GM13976 (cell line): ENCODE results near the gene TUBGCP6.

Source experiments
- DNase-seq: peaks from one replicate; pipeline ENCODE4 v3.0.0; 2012; ENCODE audit warnings: low spot score
- in situ Hi-C: fragments of 300-500 bp; cut with MboI; formaldehyde crosslinking; loops from one replicate; pipeline ENCODE4 v1.12.0; 2022; ENCODE audit warnings: low sequenced_read_pairs, mixed read lengths, inconsistent platforms; ENCODE audit not compliant: unreplicated experiment
- TF ChIP-seq, protein P1 (sequence below): IDR thresholded peaks from 2 replicates; pipeline ENCODE4 v1.5.1; 2012; ENCODE audit warnings: borderline replicate concordance, mild to moderate bottlenecking; ENCODE audit not compliant: insufficient read depth; ENCODE audit errors: extremely low read depth, missing control alignments, control extremely low read depth

TUBGCP6 gene, protein sequence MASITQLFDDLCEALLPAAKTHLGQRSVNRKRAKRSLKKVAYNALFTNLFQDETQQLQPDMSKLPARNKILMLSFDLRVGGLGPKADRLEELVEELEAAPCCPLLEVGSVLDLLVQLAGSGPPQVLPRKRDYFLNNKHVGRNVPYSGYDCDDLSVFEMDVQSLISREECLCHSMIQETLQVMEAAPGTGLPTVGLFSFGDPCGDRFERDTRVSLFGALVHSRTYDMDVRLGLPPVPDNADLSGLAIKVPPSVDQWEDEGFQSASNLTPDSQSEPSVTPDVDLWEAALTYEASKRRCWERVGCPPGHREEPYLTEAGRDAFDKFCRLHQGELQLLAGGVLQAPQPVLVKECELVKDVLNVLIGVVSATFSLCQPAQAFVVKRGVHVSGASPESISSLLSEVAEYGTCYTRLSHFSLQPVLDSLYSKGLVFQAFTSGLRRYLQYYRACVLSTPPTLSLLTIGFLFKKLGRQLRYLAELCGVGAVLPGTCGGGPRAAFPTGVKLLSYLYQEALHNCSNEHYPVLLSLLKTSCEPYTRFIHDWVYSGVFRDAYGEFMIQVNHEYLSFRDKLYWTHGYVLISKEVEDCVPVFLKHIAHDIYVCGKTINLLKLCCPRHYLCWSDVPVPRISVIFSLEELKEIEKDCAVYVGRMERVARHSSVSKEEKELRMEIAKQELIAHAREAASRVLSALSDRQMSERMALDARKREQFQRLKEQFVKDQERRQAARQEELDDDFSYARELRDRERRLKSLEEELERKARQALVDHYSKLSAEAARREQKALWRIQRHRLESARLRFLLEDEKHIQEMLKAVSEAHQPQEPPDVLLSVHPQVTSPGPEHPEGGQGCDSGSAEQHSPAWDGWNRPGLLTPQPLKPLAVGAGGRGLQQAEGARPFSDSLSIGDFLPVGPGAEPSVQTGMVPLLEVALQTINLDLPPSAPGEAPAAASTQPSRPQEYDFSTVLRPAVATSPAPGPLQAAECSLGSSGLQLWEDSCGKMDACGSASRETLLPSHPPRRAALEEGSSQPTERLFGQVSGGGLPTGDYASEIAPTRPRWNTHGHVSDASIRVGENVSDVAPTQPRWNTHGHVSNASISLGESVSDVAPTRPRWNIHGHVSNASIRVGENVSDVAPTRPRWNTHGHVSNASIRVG (N-terminal part only)

DNA sequence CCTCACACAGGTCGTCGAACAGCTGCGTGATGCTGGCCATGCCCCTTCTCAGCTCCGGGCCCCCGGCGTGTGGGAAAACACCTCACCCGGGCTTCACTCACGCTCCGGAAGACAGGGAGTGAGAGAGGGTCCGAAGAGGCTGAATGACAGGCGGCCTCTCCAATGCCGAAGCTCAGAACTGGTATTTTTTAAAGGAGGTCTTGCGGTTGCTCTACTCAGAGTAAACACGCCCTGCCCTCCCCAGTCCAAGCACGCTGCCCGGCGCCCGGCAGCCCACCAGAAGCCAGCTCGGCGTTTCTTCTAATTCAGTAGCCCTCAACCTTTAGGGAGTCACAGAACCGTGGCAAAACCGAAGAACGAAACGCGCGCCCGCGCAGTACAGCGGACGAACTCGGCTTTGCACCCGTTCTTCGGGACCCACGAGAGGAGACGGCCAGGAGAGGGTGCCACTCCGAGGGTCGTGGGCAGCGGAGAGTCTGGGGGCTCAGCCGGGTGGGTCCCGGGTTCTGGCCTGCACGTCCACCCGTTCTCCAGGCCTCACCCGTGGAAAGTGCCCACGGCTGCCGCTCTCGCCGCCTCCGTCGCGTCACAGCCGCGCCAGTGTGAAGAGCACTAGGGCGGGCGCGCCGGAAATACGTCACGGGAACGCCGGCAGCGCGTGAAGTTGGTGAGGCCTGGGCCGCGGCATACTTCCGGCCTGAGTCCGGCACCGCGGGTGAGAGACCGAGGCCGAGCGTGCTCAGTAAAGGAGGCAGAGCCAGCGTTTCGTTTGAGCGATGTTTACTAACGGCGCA, at the start of gene TUBGCP6:
Gene TUBGCP6 (minus strand): TSS at position 604 of the 794 bp plus-strand sequence. CDS start 564 bp downstream, at position 40.
- in situ Hi-C loops = no loop called here
- TF ChIP-seq, protein P1, sequence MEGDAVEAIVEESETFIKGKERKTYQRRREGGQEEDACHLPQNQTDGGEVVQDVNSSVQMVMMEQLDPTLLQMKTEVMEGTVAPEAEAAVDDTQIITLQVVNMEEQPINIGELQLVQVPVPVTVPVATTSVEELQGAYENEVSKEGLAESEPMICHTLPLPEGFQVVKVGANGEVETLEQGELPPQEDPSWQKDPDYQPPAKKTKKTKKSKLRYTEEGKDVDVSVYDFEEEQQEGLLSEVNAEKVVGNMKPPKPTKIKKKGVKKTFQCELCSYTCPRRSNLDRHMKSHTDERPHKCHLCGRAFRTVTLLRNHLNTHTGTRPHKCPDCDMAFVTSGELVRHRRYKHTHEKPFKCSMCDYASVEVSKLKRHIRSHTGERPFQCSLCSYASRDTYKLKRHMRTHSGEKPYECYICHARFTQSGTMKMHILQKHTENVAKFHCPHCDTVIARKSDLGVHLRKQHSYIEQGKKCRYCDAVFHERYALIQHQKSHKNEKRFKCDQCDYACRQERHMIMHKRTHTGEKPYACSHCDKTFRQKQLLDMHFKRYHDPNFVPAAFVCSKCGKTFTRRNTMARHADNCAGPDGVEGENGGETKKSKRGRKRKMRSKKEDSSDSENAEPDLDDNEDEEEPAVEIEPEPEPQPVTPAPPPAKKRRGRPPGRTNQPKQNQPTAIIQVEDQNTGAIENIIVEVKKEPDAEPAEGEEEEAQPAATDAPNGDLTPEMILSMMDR = no peak
- peak; percentile 95 for DNase-seq

DNA sequence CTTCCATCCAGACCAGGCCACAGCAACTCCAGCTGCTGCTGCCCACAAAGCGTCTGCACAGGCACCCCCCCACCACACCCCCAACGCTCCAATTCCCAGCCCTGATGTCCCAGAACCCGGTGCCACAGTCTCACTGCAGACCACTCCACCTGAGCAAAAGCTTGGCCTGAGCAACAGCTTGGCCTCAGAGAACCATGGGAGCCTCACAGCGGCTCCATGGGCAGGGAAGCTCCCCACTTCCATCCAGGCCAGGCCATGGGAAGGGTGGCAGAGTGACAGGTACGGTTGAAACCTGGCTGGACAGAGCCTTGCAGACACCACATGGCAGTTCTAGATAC, 49.5 kb upstream of the TUBGCP6 start:
- TF ChIP-seq, protein P1 = no peak
- in situ Hi-C loops = no loop called here
- no peak for DNase-seq

DNA sequence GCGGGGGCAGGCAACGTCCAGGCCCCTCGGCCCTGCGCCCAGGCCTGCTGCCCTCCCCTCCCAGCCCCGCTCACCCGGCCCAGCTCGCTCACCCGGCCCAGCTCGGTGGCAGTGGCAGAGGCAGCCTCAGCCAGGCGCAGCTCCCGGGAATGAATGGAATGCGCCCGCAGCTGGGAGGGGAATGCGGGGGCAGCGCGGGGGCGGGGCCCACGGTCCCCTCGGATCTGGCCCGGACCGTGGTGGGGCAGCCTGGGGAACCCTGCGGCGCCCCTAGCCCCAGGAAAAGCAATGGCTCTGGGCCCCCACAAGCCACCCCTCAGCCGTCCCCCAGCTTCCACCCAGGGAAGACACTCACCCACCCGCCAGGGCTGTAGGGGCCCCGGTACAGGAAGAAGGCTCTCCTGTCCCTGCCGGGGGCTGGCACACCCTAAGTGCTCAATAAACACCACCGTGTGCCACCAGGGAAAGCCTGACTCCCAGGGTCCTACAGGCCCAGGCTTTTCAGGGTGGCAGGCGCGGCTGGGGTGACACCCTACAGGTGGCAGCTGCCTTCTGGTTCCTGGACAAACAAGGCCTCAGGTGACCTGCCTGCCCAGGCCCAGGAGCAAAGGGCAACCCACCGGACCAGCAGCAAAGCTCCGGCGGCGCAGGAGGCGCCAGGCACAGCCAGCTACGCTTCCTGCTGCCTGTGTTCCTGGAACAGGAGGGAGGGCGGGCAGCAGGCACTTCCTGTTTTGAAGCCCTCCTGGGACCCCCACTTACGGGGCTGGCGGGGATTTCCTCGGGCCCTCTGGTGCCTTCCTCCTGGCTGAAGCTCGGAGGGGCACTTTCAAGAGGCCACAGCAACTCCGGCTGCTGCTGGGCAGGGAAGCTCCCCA, 48.9 kb upstream of the TUBGCP6 start:
- DNase-seq = no peak
- in situ Hi-C loops = no loop called here
- TF ChIP-seq, protein P1 = no peak

DNA sequence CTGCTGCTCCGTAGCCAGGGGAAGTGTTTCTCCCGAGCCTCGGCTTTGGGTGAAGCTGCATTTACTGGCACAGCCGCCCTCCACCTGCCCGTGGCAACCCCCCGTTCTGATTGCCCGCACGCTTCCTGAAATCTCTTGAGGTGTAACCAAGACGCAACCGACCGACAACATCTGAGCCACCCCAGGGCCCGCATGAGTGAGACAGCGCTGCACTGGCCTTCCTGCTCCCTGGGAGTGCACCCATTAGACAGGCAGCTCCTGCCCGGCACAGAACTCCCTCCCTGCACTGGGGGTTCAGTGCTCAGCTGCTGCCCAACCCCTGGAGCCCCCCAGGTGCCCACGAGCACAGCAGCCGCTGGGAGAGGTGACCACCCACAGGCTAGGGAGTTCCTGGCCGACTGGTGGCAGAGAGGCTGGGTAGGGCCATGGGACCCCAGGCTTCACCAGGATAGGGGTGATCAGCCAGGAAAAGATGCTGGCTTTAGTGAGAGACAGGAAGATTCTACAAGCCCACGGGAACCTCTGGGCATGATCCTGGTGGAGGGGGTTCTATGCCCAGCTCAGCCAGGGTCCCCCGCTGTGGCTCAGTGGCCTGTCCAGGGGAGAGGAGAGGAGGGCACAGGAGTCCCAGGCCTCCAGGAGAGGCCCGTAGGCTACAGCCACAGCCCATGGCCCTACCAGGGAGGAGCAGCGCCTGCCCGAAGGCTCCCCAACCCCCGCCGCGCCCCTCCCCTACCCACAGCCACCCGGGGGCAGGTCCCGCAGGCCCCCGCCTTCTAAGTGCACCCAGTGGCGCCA, 48.0 kb upstream of the TUBGCP6 start:
- TF ChIP-seq, protein P1 = no peak
- no peak for DNase-seq
- in situ Hi-C loops = no loop called here

DNA sequence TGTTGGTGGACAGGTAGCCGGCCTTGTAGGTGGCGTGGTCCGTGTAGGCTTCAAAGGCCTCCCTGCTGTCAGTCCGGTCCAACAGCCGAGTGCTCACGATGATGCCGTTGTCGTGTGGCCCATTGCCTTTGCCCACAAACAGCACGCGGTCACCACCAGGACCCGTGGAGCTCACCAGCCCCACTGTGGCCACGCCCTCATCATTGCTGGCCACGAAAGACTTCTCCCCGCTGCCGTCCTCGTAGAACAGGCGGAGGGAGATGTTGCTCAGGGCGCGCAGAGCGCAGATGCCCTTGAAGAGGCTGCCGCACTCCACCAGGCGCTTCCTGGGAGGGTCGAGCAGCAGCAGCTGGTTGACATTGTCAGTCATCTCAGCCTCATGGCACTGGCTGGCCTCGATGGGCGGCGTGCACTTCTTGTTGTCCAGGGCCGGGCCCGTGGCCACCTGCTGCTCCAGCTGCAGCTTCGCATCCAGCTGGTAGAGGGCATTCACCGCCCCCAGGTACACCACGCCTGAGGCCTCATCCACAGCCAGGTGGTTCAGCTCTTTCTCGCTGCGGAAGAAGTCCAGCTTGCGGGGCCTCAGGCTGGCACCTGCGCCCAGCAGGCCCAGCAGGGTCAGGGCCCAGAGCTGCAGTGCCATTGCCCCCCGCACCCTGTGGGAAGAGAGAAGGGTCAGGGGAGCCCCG, 45.3 kb upstream of the TUBGCP6 start:
- no peak for DNase-seq
- TF ChIP-seq, protein P1 = no peak
- in situ Hi-C loops = no loop called here
